SK-N-SH (cell line): Measurements from ENCODE around the gene EIF1AD. TPM values are rescaled to one million over a fixed set of nuclear protein-coding genes. Genes with fewer than 3 reads are reported as not detected.

Experiments used
- CTCF ChIA-PET: fragments of 300-600, 350-600 bp; formaldehyde crosslinking; extraction: SDS; loops from one replicate; lab custom pipeline; 2021; lab: Yijun Ruan, JAX
- POLR2A ChIA-PET: fragments of 350-600 bp; sonication (Branson Sonifier 250); formaldehyde crosslinking; extraction: SDS; loops from one replicate; lab custom pipeline; 2020; ENCODE audit warnings: antibody characterized with exemption, inconsistent platforms; lab: Yijun Ruan, JAX
- DNase-seq: peaks from one replicate; pipeline ENCODE4 v3.0.0; 2012
- H2AFZ ChIP-seq: fragments of 200-600 bp; sonication (generic); 2 replicates; pipeline ENCODE4 v1.8.1; 2016; ENCODE audit warnings: antibody characterized with exemption, mild to moderate bottlenecking, low read depth
- H3F3A ChIP-seq: fragments of 200-600 bp; sonication (generic); replicated peaks from 2 replicates; pipeline ENCODE3; 2016; ENCODE audit warnings: antibody characterized with exemption, mild to moderate bottlenecking; ENCODE audit not compliant: insufficient read depth
- H3K27ac ChIP-seq, 2 experiments: fragments of 200-500 bp in 1 of 2; fragments of 200-600 bp in 1 of 2; sonication (Bioruptor generic) in 1 of 2; sonication (generic), shearing (Covaris generic) in 1 of 2; 2 replicates each; pipeline versions ENCODE4 v1.5.1 to v1.6.1; 2014 to 2016; ENCODE audit warnings: low read depth in 2 of 2, inconsistent platforms in 1 of 2, low read length in 1 of 2, mild to moderate bottlenecking in 1 of 2, mixed read lengths in 1 of 2
- H3K27me3 ChIP-seq: fragments of 200-600 bp; sonication (generic), shearing (Covaris generic); 2 replicates; pipeline ENCODE4 v1.6.1; 2016; ENCODE audit warnings: mixed run types; ENCODE audit not compliant: insufficient read depth
- H3K36me3 ChIP-seq, 2 experiments: fragments of 200-500 bp in 1 of 2; fragments of 200-600 bp in 1 of 2; sonication (Bioruptor generic) in 1 of 2; sonication (generic) in 1 of 2; replicated peaks in 1 of 2; 2 replicates each; pipeline versions ENCODE3 to v1.5.1; 2014 to 2016; ENCODE audit warnings: low read length in 1 of 2, mild to moderate bottlenecking in 1 of 2; ENCODE audit not compliant: insufficient read depth in 2 of 2, control insufficient read depth in 1 of 2
- H3K4me1 ChIP-seq, 2 experiments: fragments of 200-500 bp in 1 of 2; fragments of 200-600 bp in 1 of 2; sonication (Bioruptor generic) in 1 of 2; sonication (generic), shearing (Covaris generic) in 1 of 2; 2 replicates each; pipeline versions ENCODE4 v1.5.1 to v1.6.1; 2014 to 2016; ENCODE audit warnings: low read depth in 1 of 2, low read length in 1 of 2, mixed run types in 1 of 2; ENCODE audit not compliant: insufficient read depth in 2 of 2, control insufficient read depth in 1 of 2
- H3K4me2 ChIP-seq: fragments of 200-600 bp; sonication (generic), shearing (Covaris generic); 2 replicates; pipeline ENCODE4 v1.6.1; 2017; ENCODE audit warnings: mixed run types
- H3K4me3 ChIP-seq, 2 experiments: fragments of 200-500 bp in 1 of 2; fragments of 200-600 bp in 1 of 2; sonication (Bioruptor generic) in 1 of 2; sonication (generic), shearing (Covaris generic) in 1 of 2; 2 replicates each; pipeline versions ENCODE4 v1.5.1 to v1.8.1; 2014 to 2016; ENCODE audit warnings: low read depth in 2 of 2, inconsistent platforms in 1 of 2, low read length in 1 of 2, mild to moderate bottlenecking in 1 of 2, mixed read lengths in 1 of 2, moderate library complexity in 1 of 2
- H3K79me2 ChIP-seq: fragments of 200-600 bp; sonication (generic); 2 replicates; pipeline ENCODE4 v1.8.1; 2017; ENCODE audit warnings: mild to moderate bottlenecking; ENCODE audit not compliant: insufficient read depth
- H3K9ac ChIP-seq: fragments of 200-600 bp; sonication (generic); 2 replicates; pipeline ENCODE4 v1.6.1; 2017; ENCODE audit warnings: mixed run types
- H3K9me2 ChIP-seq: fragments of 200-600 bp; sonication (generic); 2 replicates; pipeline ENCODE4 v1.6.1; 2017; ENCODE audit warnings: mixed run types
- H3K9me3 ChIP-seq: fragments of 200-600 bp; sonication (generic); 2 replicates; pipeline ENCODE4 v1.6.1; 2017; ENCODE audit warnings: mixed run types, mild to moderate bottlenecking, moderate library complexity
- H4K20me1 ChIP-seq: fragments of 200-600 bp; sonication (generic); 2 replicates; pipeline ENCODE4 v1.6.1; 2017; ENCODE audit warnings: mild to moderate bottlenecking, mixed run types; ENCODE audit not compliant: insufficient read depth
- CHD2 ChIP-seq: fragments of 150-350 bp; IDR thresholded peaks from 2 replicates; pipeline ENCODE4 v1.6.1; 2018; ENCODE audit warnings: low read length; ENCODE audit not compliant: partially characterized antibody
- CTCF ChIP-seq: fragments of 200-600 bp; sonication (generic); IDR thresholded peaks from 2 replicates; pipeline ENCODE4 v1.6.1; 2017; ENCODE audit warnings: antibody characterized with exemption, mild to moderate bottlenecking, moderate library complexity
- FOXJ3 ChIP-seq: sonication (generic); formaldehyde crosslinking; IDR thresholded peaks from 2 replicates; pipeline ENCODE4 v1.5.1; 2020; ENCODE audit warnings: mild to moderate bottlenecking, missing genetic modification reagents
- GATA2 ChIP-seq: sonication (generic); formaldehyde crosslinking; IDR thresholded peaks from 2 replicates; pipeline ENCODE4 v1.5.0; 2020; ENCODE audit warnings: mild to moderate bottlenecking, missing genetic modification reagents
- IRF3 ChIP-seq: fragments of 150-350 bp; IDR thresholded peaks from 2 replicates; pipeline ENCODE4 v1.6.1; 2016; ENCODE audit warnings: mild to moderate bottlenecking, low read depth, low read length
- MEF2A ChIP-seq: IDR thresholded peaks from 2 replicates; pipeline ENCODE4 v1.4.0; 2012; ENCODE audit warnings: low read depth, borderline replicate concordance
- NFIC ChIP-seq: IDR thresholded peaks from 2 replicates; pipeline ENCODE4 v1.4.0; 2012; ENCODE audit warnings: borderline replicate concordance
- NRF1 ChIP-seq: IDR thresholded peaks from 2 replicates; pipeline ENCODE4 v1.6.1; 2012; ENCODE audit warnings: low read depth, mild to moderate bottlenecking, low read length
- PBX3 ChIP-seq: IDR thresholded peaks from 2 replicates; pipeline ENCODE4; 2012
- POLR2AphosphoS5 ChIP-seq: IDR thresholded peaks from 2 replicates; pipeline ENCODE4 v1.6.1; 2012; ENCODE audit warnings: low read depth, low read length
- RAD21 ChIP-seq: IDR thresholded peaks from 2 replicates; pipeline ENCODE4 v1.6.1; 2012; ENCODE audit warnings: mild to moderate bottlenecking, low read length
- REST ChIP-seq: IDR thresholded peaks from 2 replicates; pipeline ENCODE4 v1.6.1; 2012; ENCODE audit warnings: mild to moderate bottlenecking, low read depth, low read length, moderate library complexity
- RXRA ChIP-seq: IDR thresholded peaks from 2 replicates; pipeline ENCODE4 v1.4.0; 2012; ENCODE audit warnings: low read depth, mild to moderate bottlenecking, borderline replicate concordance
- TCF12 ChIP-seq: IDR thresholded peaks from 2 replicates; pipeline ENCODE4 v1.4.0; 2012
- USF1 ChIP-seq: IDR thresholded peaks from 2 replicates; pipeline ENCODE4 v1.4.0; 2012; ENCODE audit warnings: low read depth, borderline replicate concordance
- ZBTB33 ChIP-seq: IDR thresholded peaks from 2 replicates; pipeline ENCODE4 v1.4.0; 2012; ENCODE audit warnings: low read depth, borderline replicate concordance
- WGBS: methylation state at CpG from one replicate; pipeline ENCODE4 v1.1.6; 2017; ENCODE audit warnings: low lambda C conversion rate; 5-methylcytosine and 5-hydroxymethylcytosine counted together
- polyA plus RNA-seq, 3 experiments: library from polyadenylated mRNA; depleted of rRNA; stranded (reverse); fragments of >200 nt; gene quantifications; 2 replicates each; pipeline ENCODE4 v1.2.3, GENCODE V29; 2012

Gene EIF1AD
- polyA plus RNA-seq, 1 of the 3 experiments (the other 2 are of a cell fraction): 28.9 TPM

GRCh38 chr11:65968600-65969482, 33.1 kb downstream of the EIF1AD start:
- Histone ChIP-seq H3K4me1 (0 out of 4 replicates have a peak, but pooled peaks cover 0 to under 1% of the 10 kb centered on the region in 2 experiments), H3K9me3 (no peaks in the 10 kb centered on the region), H3K4me3 (no peak overlapping the region), H2AFZ (no peak overlapping the region), H3K9ac (no peak overlapping the region), H3K27ac (no peak overlapping the region), H3K4me2 (no peak overlapping the region), H3K79me2 (peaks cover 27% of the 10 kb centered on the region), H3K27me3 (no peaks in the 10 kb centered on the region), H3K9me2 (no peaks in the 10 kb centered on the region), H4K20me1 (0 out of 2 replicates have a peak, but pooled peaks cover 5% of the 10 kb centered on the region), H3F3A (peaks cover 9% of the 10 kb centered on the region), H3K36me3 (peaks cover 50 to 61% of the 10 kb centered on the region in 2 experiments)
- DNase-seq: no peak
- ChIA-PET CTCF (interaction anchor here (1.3 to 2.2 kb wide), 2 partner anchors 84 to 85 kb away, joined by 4 to 8 read pairs; no protein-coding TSS in a partner anchor), POLR2A (no interaction called here)
- WGBS: 89% methylated on average over 13 of the region's 15 CpGs
- TF ChIP-seq CHD2 (no peak), GATA2 (no peak), NFIC (no peak), RAD21 (no peak), IRF3 (no peak), RXRA (no peak), CTCF (no peak), PBX3 (no peak), POLR2AphosphoS5 (no peak), REST (no peak), FOXJ3 (CRISPR knock-in tag) (no peak), MEF2A (no peak), ZBTB33 (no peak), USF1 (no peak), TCF12 (no peak), NRF1 (no peak)
- TF ChIP-seq, all 33 proteins: peak for 0
